A549 treated with CORT108297 at 1 μM for 4 hours (cell line): ENCODE measurements around the gene PRM2. TPM values are rescaled to one million over a fixed set of nuclear protein-coding genes. Genes with fewer than 3 reads are reported as not detected.

Source experiments
- total RNA-seq: library from RNA; stranded (reverse); fragments of 200-300 nt; extraction: Qiagen RNA extraction; gene quantifications from 5 replicates; pipeline ENCODE4 v1.2.3, GENCODE V29; 2022

Gene PRM2
- total RNA-seq = not detected in 5 replicates

GRCh38 chr16:11276143-11276895 is at the start of gene PRM2:
PRM2 (minus strand) TSS chr16:11276480; CDS start chr16:11276370, 110 bp downstream.

GRCh38 chr16:11280616-11281522 is 4.6 kb upstream of the PRM2 start, which contains the start of gene PRM1:
PRM1 (minus strand) TSS chr16:11281330; CDS start chr16:11281238, 92 bp downstream.

GRCh38 chr16:11272921-11273720 is 3.2 kb downstream of the PRM2 start, which contains the start of gene PRM3:
PRM3 (minus strand) TSS chr16:11273629; CDS start chr16:11273595, 34 bp downstream.

GRCh38 chr16:11268921-11269375 is 7.3 kb downstream of the PRM2 start, which contains the start of gene TNP2:
TNP2 (minus strand) TSS chr16:11269325; CDS start chr16:11269262, 63 bp downstream.

GRCh38 chr16:11255737-11256660 is 20.3 kb downstream of the PRM2 start, which contains the start of gene SOCS1:
SOCS1 (minus strand) TSS chr16:11256204; CDS start chr16:11255478, 726 bp downstream.

Other genes starting within 250 kb of the PRM2 start
- 0.76 to 2.6 TPM (median 1.9 TPM) in 5 replicates for gene SOCS1, start 20.3 kb downstream of the PRM2 start, total RNA-seq
- gene TNP2, start 7.2 kb downstream of the PRM2 start, total RNA-seq = not detected in 5 replicates
- not detected in 5 replicates for gene PRM3, start 2.9 kb downstream of the PRM2 start, total RNA-seq
- not detected in 5 replicates for gene PRM1, start 4.8 kb upstream of the PRM2 start, total RNA-seq
- 25.0 to 36.6 TPM (median 33.5 TPM) in 5 replicates for gene RMI2, start 69.0 kb upstream of the PRM2 start, total RNA-seq